ENCODE data around the gene HNRNPUL2.
A peak's percentile ranks its signal among the peaks of the same experiment; 100 is the strongest.
"Not testable (repeated sequence)": the region's sequence is repeated elsewhere in the genome, so short reads cannot be mapped to it uniquely, and the experiment has no call there.

Gene HNRNPUL2

DNA sequence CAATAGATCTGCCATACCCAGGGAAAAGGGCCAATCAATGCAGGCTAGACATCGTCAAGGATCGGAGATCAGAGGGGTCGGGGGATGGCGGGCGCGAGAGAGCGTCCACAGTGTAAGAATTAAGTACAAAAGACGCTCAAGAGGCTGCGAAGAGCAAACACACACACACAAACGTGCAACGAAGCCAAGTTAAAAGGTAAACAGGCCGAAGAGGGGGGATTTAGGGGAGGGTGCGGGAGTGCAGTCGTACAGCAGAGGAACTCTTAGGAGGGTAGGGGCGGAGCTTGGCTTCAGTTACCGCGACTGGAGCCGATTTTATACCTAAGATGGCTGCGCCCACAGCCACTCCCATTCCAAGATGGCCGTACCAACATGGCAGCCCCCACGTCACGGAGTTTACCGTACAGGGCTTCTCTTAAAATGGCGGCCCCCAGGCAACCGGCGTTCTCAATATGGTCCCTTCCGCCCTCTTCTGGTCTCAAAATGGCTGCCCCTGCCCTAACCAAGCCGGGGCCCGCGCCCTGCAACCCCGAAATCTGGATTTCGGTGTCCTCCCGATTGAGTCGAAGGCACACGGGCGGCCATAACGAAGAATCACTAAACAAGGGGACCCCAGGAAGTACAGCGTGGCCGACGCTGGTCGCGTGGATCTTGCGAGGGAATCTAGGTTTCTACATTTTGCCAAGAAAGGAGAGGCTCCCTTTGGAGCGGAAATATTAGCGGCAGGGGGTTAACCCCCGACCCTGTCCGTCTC, 17.8 kb downstream of the HNRNPUL2 start:
- H3K27ac ChIP-seq (ENCODE audit: low read length), result peak overlapping the region; percentile 98
- H3K27me3 ChIP-seq (ENCODE audit: insufficient read depth, low read length), result no peaks in the 10 kb centered on the region
- peaks cover 48% of the 10 kb centered on the region for H3K36me3 ChIP-seq (ENCODE audit: insufficient read depth, low read depth, low read length)
- H3K9me3 ChIP-seq (ENCODE audit: insufficient read depth, low read depth, low read length), result no peaks in the 10 kb centered on the region
- H3K4me1 ChIP-seq (ENCODE audit: insufficient read depth, low read length), result peaks cover 25% of the 10 kb centered on the region; the same call in 1 of the 2 replicates
- H3K9ac ChIP-seq (ENCODE audit: low read depth, low read length), result peak overlapping the region; percentile 88
- H3K4me3 ChIP-seq (ENCODE audit: low read length), result peak overlapping the region; percentile 93

DNA sequence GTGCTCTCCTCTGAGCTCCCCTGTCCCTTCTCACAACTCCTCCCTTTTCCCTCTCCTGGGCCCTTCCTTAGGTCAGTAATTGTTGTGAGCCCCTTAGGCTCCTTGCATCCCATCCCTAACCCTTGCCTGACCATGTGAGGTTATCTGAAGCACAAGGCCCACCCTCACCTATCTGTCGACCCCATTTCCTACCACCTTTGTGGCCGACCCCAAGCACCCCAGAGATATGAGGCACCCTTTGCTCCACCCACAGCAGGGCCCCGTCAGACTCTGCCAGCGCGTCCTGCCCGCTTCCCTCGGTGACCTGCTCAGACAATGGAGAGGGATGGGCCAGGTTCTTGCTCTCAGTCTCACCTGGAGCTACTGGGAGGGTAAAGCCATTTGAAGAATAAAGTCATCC, 18.5 kb downstream of the HNRNPUL2 start:
- H3K36me3 ChIP-seq (ENCODE audit: insufficient read depth, low read depth, low read length), result peaks cover 42% of the 10 kb centered on the region
- H3K9ac ChIP-seq (ENCODE audit: low read depth, low read length), result peak overlapping the region; percentile 88
- H3K4me3 ChIP-seq (ENCODE audit: low read length), result peak overlapping the region; percentile 93
- peak overlapping the region; percentile 98 for H3K27ac ChIP-seq (ENCODE audit: low read length)
- H3K9me3 ChIP-seq (ENCODE audit: insufficient read depth, low read depth, low read length), result no peaks in the 10 kb centered on the region
- peaks cover 24% of the 10 kb centered on the region; the same call in 1 of the 2 replicates for H3K4me1 ChIP-seq (ENCODE audit: insufficient read depth, low read length)
- no peaks in the 10 kb centered on the region for H3K27me3 ChIP-seq (ENCODE audit: insufficient read depth, low read length)

DNA sequence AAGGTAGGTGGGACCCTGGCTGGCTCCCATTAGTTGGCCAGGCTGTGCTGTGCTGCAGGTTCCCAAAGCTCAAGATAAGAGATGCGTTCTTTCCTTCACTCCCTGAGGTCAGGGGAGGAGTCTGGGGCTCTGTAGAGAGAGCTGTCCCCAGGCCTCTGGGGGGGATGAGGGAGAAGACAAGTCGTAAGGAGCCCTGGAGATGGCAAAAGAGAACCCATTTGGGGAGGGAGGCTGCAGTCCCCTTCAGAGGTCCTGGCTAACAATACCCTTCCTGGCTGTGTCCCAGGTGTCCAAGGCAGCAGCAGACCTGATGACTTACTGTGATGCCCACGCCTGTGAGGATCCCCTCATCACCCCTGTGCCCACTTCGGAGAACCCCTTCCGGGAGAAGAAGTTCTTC, 18.9 kb downstream of the HNRNPUL2 start:
- peaks cover 24% of the 10 kb centered on the region; the same call in 1 of the 2 replicates for H3K4me1 ChIP-seq (ENCODE audit: insufficient read depth, low read length)
- peaks cover 38% of the 10 kb centered on the region for H3K36me3 ChIP-seq (ENCODE audit: insufficient read depth, low read depth, low read length)
- peak overlapping the region; percentile 88 for H3K9ac ChIP-seq (ENCODE audit: low read depth, low read length)
- H3K9me3 ChIP-seq (ENCODE audit: insufficient read depth, low read depth, low read length), result no peaks in the 10 kb centered on the region
- peak overlapping the region; percentile 98 for H3K27ac ChIP-seq (ENCODE audit: low read length)
- H3K27me3 ChIP-seq (ENCODE audit: insufficient read depth, low read length), result no peaks in the 10 kb centered on the region
- peak overlapping the region; percentile 93 for H3K4me3 ChIP-seq (ENCODE audit: low read length)

DNA sequence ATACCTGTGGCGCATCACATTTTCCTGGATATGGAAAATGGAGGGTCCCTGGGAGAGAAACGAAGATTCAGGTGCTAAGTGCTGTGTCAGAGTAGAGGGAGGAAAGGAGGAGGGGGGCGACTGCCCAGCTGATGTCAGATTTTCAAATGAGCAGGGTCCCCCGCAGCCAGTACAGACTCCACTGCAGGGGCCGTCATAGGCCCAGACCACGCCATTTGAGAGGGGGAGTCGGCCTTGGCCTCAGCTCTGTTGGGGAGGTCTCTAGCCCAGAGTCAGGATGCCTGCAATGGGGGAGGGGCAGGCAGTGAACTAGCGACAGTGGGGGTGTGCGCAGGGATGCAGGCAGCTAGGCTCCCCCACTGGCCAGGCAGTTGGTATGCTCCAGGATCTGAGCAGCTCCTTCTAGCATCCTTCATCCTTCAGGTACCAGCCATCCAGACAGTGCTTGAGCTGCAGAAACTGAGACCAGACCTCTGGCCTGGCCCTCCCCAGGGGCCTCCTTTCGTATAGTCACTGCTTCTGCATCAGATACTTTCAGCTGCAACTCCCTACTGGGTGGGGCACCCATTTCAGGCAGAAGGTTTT, 19.9 kb downstream of the HNRNPUL2 start, which contains the start of the genes BSCL2 and GNG3:
Gene BSCL2, minus strand, starts transcription at position 148 of the 585 bp plus-strand sequence. CDS start 229 bp downstream, outside the sequence.
Gene GNG3, plus strand, starts transcription at position 400 of the 585 bp plus-strand sequence. CDS start 620 bp downstream, outside the sequence.
- Histone ChIP-seq H3K27me3 (ENCODE audit: insufficient read depth, low read length) (no peaks in the 10 kb centered on the region), H3K9me3 (ENCODE audit: insufficient read depth, low read depth, low read length) (no peaks in the 10 kb centered on the region), H3K4me3 (ENCODE audit: low read length) (peak within 1 kb of the TSS; percentile 93), H3K36me3 (ENCODE audit: insufficient read depth, low read depth, low read length) (peaks cover 30% of the 10 kb centered on the region), H3K27ac (ENCODE audit: low read length) (peak within 1 kb of the TSS; percentile 98), H3K9ac (ENCODE audit: low read depth, low read length) (peak within 1 kb of the TSS; percentile 88; the same call in 1 of the 2 replicates), H3K4me1 (ENCODE audit: insufficient read depth, low read length) (peaks cover 24% of the 10 kb centered on the region; the same call in 1 of the 2 replicates)

DNA sequence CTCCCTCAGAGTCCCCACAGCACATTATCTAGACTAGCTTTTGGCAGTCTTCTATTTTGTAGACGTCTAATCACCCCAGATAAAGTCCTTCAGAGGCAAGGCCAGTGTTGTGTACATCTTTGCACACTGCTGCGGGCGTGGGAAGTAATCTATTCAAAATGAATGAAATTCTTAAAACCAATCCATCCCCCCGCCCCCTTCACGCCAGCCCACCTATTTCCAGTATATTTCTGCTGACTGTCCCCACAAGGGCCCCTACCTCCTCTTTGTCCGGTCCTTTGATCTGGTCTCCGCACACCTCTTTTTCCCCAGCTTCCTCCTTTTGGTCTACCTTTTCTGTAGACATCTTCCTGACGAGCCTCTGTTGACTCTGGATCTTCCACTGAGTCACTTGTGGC, 20.4 kb downstream of the HNRNPUL2 start:
- Histone ChIP-seq H3K27ac (ENCODE audit: low read length) (peak overlapping the region; percentile 41), H3K4me3 (ENCODE audit: low read length) (peak overlapping the region; percentile 88), H3K9ac (ENCODE audit: low read depth, low read length) (peak overlapping the region; percentile 87; the same call in 1 of the 2 replicates), H3K36me3 (ENCODE audit: insufficient read depth, low read depth, low read length) (peaks cover 31% of the 10 kb centered on the region), H3K4me1 (ENCODE audit: insufficient read depth, low read length) (peaks cover 24% of the 10 kb centered on the region; the same call in 1 of the 2 replicates), H3K27me3 (ENCODE audit: insufficient read depth, low read length) (no peaks in the 10 kb centered on the region), H3K9me3 (ENCODE audit: insufficient read depth, low read depth, low read length) (no peaks in the 10 kb centered on the region)

DNA sequence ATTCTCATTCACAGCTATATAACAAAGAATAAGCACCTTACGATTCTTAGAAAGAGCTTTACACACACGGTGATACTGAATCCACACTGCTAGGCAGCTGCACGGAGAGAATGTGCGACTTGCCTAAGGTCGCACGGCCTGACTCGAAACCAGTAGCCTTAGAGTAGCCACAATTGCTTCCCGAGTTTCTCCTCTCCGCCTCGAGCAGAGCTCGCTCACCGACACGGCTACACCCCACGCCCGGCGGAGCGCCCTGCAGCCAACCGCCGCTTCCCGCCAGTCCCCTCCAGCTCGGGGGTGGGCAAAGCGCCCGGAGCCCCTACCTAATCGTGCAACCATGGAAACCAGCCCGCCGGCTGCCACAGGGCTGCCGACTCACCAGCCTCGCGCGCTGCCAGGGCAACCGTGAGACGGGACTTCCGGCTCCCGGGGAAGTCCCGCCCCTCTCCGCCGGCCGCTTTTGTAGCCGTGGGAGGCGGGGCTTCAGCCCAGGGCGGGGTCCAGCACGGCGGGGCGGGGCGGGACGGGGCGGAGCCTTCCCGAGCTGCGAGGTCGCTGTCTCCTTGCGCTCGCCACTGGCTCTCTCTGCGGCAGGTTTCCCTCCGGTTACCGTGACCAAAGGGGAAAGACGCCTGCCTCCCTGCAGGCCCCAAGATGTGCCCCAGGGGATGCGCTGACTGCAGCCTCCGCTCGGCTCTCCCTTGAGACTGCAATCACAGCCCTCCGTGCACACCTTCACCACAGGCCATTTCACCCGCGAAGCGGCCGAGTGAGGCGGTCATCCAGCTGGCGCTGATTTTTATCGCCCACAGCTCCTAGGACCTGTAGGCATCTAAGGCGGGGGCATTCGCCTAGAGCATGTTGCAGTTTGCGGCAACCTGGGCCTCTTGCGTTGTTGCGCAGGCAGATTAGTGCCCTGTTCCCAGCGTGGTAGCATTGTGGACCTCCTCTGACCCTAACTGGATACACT, 21.1 kb downstream of the HNRNPUL2 start:
- Histone ChIP-seq H3K4me1 (ENCODE audit: insufficient read depth, low read length) (peaks cover 24% of the 10 kb centered on the region; the same call in 1 of the 2 replicates), H3K27me3 (ENCODE audit: insufficient read depth, low read length) (no peaks in the 10 kb centered on the region), H3K9me3 (ENCODE audit: insufficient read depth, low read depth, low read length) (no peaks in the 10 kb centered on the region), H3K36me3 (ENCODE audit: insufficient read depth, low read depth, low read length) (peaks cover 30% of the 10 kb centered on the region), H3K4me3 (ENCODE audit: low read length) (peak overlapping the region; percentile 88), H3K27ac (ENCODE audit: low read length) (peak overlapping the region; percentile 41), H3K9ac (ENCODE audit: low read depth, low read length) (peak overlapping the region; percentile 91)

DNA sequence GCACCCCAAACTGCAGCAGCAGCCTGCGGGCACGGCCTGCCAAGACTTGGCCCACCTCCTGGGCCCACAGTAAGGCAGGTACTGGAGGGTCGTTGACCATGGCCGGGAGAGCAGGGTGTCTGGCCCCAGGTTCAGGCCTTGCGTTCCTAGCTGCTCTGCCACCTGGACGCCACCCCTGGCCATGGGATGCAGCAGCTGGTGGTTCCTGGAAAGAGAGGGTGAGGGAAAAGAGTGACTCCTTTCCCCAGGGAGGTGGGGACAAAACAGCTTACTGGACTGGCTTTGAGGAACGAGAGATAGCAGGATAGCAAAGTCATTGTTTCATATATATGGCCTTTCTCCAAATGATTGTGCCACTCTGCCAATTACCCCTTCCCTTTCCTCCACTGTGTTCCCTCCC, 21.8 kb downstream of the HNRNPUL2 start:
- Histone ChIP-seq H3K9ac (ENCODE audit: low read depth, low read length) (peak overlapping the region; percentile 91), H3K27me3 (ENCODE audit: insufficient read depth, low read length) (no peaks in the 10 kb centered on the region), H3K4me1 (ENCODE audit: insufficient read depth, low read length) (peaks cover 21% of the 10 kb centered on the region; the same call in 1 of the 2 replicates), H3K9me3 (ENCODE audit: insufficient read depth, low read depth, low read length) (no peaks in the 10 kb centered on the region), H3K27ac (ENCODE audit: low read length) (no peak overlapping the region), H3K36me3 (ENCODE audit: insufficient read depth, low read depth, low read length) (peaks cover 29% of the 10 kb centered on the region), H3K4me3 (ENCODE audit: low read length) (peak overlapping the region; percentile 88)

DNA sequence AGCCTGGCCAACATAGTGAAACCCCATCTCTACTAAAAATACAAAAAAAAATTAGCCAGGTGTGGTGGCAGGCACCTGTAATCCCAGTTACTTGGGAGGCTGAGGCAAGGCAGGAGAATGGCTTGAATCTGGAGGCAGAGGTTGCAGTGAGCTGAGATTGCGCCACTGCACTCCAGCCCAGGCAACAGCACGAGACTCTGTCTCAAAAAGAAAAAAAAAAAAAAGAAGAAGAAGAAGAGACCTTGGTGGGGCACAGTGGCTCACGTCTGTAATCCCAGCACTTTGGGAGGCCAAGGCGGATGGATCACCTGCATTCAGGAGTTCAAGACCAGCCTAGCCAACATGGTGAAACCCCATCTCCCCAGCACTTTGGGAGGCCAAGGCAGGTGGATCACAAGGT, 23.3 kb downstream of the HNRNPUL2 start:
- not testable (repeated sequence) for H3K9ac ChIP-seq (ENCODE audit: low read depth, low read length); H3K4me3 ChIP-seq (ENCODE audit: low read length); H3K9me3 ChIP-seq (ENCODE audit: insufficient read depth, low read depth, low read length); H3K27me3 ChIP-seq (ENCODE audit: insufficient read depth, low read length); H3K27ac ChIP-seq (ENCODE audit: low read length)
- peaks cover 25% of the 10 kb centered on the region for H3K36me3 ChIP-seq (ENCODE audit: insufficient read depth, low read depth, low read length)
- H3K4me1 ChIP-seq (ENCODE audit: insufficient read depth, low read length), result peaks cover 17% of the 10 kb centered on the region; the same call in 1 of the 2 replicates

DNA sequence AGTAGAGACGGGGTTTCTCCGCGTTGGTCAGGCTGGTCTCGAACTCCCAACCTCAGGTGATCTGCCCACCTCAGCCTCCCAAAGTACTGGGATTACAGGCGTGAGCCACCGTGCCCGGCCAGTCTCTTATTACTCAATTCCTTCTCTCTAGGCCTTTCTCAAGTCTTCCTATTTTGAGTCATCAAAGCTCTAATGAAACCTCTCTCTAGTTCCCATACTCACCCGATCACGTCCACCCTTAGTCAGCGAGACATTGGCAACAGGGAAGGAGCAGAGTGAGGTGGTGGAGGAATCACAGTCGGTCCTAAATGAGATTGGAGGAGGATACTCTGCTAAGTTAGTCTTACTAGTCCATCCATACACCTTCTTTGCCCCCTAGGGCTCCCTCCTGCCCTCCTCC, 25.0 kb downstream of the HNRNPUL2 start:
- no peaks in the 10 kb centered on the region for H3K9me3 ChIP-seq (ENCODE audit: insufficient read depth, low read depth, low read length)
- H3K27me3 ChIP-seq (ENCODE audit: insufficient read depth, low read length), result no peaks in the 10 kb centered on the region
- no peak overlapping the region for H3K9ac ChIP-seq (ENCODE audit: low read depth, low read length)
- peaks cover 25% of the 10 kb centered on the region for H3K36me3 ChIP-seq (ENCODE audit: insufficient read depth, low read depth, low read length)
- no peak overlapping the region for H3K27ac ChIP-seq (ENCODE audit: low read length)
- peaks cover 3% of the 10 kb centered on the region; the same call in 1 of the 2 replicates for H3K4me1 ChIP-seq (ENCODE audit: insufficient read depth, low read length)
- H3K4me3 ChIP-seq (ENCODE audit: low read length), result no peak overlapping the region

DNA sequence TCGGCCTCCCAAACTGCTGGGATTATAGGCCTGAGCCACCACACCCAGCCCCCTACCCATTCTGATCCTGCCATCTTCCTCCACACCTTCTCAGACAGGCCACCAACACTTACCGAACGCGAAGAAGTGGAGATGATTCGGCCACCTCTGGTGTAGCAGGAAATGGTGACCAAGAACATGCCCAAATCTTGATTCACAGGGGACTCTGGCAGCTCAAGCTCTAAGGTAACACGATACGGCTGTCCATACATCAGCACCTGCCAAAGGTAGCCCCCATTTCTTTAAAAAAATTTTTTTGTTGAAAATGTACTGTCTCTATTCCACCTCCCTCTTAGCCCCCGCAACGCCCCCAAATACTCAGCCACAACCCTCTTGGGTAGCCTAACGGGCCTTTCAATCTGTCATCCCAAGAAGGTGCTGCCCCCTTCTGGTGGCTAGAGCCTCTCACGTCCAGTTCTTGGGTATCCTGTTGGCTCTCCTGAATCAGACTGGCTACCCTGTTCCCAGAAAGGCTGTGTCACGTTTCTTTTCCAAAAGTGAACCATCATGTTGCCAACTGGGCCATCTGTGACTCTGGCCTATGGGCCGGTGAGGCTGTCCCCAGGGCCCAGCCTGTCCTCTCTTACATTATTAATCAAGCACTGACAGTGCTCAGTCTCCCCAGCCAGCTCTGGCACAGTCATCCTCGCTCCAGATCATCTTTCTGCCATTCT, 32.6 kb downstream of the HNRNPUL2 start:
- Histone ChIP-seq H3K9ac (ENCODE audit: low read depth, low read length) (no peak overlapping the region), H3K27ac (ENCODE audit: low read length) (peak overlapping the region; percentile 49), H3K27me3 (ENCODE audit: insufficient read depth, low read length) (no peaks in the 10 kb centered on the region), H3K9me3 (ENCODE audit: insufficient read depth, low read depth, low read length) (no peaks in the 10 kb centered on the region), H3K4me1 (ENCODE audit: insufficient read depth, low read length) (no peaks in the 10 kb centered on the region), H3K4me3 (ENCODE audit: low read length) (no peak overlapping the region), H3K36me3 (ENCODE audit: insufficient read depth, low read depth, low read length) (peaks cover 38% of the 10 kb centered on the region)
